HuH-7 (cell line): Measurements from ENCODE around the gene NKAPL.
"Not testable (repeated sequence)": the region's sequence is repeated elsewhere in the genome, so short reads cannot be mapped to it uniquely, and the experiment has no call there.

ENCODE experiments used
- DNase-seq: peaks from one replicate; pipeline ENCODE4 v3.0.0; 2011; ENCODE audit warnings: low spot score

Gene NKAPL

DNA sequence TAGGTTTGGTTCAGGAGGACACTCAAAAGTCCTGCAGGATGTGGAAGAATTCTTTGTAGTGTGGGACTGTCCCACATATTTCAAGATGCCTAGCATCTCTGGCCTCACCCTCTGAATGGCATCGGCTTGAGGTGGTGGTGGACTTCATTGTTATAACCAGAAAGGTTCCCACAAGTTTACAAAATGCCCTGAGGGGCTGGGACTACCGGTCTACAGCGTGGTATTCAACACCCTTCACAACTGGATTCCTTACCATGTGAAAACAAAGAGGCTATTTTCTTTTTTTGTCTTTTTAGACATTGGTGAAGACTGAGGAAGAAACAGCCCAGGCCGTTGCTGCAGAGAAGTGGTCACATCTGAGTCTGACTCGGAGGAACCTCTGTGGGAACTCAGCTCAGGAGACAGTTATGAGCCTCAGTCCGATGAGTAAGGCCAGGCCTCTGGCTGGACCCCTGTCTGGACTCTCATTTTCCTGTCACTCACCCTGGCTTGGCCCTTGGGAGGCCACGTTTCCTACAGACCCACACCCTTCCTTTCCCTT lies 37.5 kb downstream of the NKAPL start:
- DNase-seq, result no peak

DNA sequence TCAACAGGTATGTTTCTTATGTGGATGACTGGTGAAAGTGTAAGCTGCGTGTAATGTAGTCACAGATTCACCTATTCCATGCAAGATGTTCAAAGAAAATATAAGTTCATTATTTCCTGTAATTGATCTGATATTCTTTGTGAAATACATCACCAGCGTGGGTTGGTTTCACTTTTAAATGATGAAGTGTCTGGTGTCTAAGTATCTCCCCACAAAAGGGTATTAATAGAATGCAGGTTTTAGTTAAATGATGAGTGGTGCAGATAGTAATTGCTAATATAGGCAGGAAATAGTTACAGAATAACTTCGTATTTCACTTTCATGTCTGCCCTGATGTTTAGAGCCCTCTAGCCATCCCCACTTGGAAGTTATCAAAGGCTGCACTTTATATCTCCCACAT lies 44.5 kb downstream of the NKAPL start:
- no peak for DNase-seq

DNA sequence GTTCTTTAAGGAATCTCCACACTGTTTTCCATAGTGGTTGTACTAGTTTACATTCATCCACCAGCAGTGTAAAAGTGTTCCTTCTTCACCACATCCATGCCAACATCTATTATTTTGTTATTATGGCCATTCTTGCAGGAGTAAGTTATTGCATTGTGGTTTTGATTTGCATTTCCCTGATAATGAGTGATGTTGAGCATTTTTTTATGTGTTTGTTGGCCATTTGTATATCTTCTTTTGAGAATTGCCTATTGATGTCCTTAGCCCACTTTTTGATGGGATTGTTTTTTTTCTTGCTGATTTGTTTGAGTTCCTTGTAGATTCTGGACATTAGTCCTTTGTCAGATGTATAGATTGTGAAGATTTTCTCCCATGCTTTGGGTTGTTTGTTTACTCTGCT lies 47.3 kb downstream of the NKAPL start:
- DNase-seq, result not testable (repeated sequence)
